Upper lobe of left lung (tissue), 6 donors: ENCODE data around the gene HP. TPM values are rescaled to one million over a fixed set of nuclear protein-coding genes. Genes with fewer than 3 reads are reported as not detected.
"Not testable (repeated sequence)": the region's sequence is repeated elsewhere in the genome, so short reads cannot be mapped to it uniquely, and the experiment has no call there.

Source experiments
- ATAC-seq, 2 donors: fragments of 200-7000 bp; cut with Tn5 transposase; one replicate each; pipeline ENCODE4 v1.9.1; 2022; ENCODE audit warnings: mild to moderate bottlenecking in 2 of 2, moderate library complexity in 2 of 2; ENCODE audit not compliant: low FRiP score in 2 of 2
- DNase-seq, 2 donors: peaks; one replicate each; pipeline ENCODE4 v3.0.0-alpha.2; 2019 to 2020
- H3K27ac ChIP-seq, 4 donors: fragments of 200-600 bp; sonication (generic); one replicate each; pipeline ENCODE4 v1.5.1; 2016 to 2019
- H3K27me3 ChIP-seq, 4 donors: fragments of 200-600 bp; sonication (generic); one replicate each; pipeline ENCODE4 v1.5.1; 2017 to 2019
- H3K36me3 ChIP-seq, 4 donors: fragments of 200-600 bp; sonication (generic); one replicate each; pipeline ENCODE4 v1.5.1; 2016 to 2019
- H3K4me1 ChIP-seq, 4 donors: fragments of 200-600 bp; sonication (generic); one replicate each; pipeline ENCODE4 v1.5.1; 2018 to 2019
- H3K4me3 ChIP-seq, 4 donors: fragments of 200-600 bp; sonication (generic); one replicate each; pipeline ENCODE4 v1.5.1; 2017 to 2019; ENCODE audit warnings: mild to moderate bottlenecking in 2 of 4, moderate library complexity in 1 of 4
- H3K9me3 ChIP-seq, 4 donors: fragments of 200-600 bp; sonication (generic); one replicate each; pipeline ENCODE4 v1.5.1; 2018 to 2019
- CTCF ChIP-seq, 6 experiments: fragments of 450-650 bp in 4 of 6; fragments of 200-600 bp in 2 of 6; sonication (generic) in 2 of 6; IDR thresholded peaks; one replicate each; pipeline ENCODE4 v1.5.1; 2016 to 2019; ENCODE audit warnings: antibody characterized with exemption in 6 of 6
- EP300 ChIP-seq, 4 donors: sonication (generic); formaldehyde crosslinking; IDR thresholded peaks; one replicate each; pipeline ENCODE4 v1.5.1; 2017; ENCODE audit warnings: antibody characterized with exemption in 4 of 4, control low read depth in 2 of 4
- POLR2A ChIP-seq, 4 donors: fragments of 450-650 bp; IDR thresholded peaks; one replicate each; pipeline ENCODE4 v1.5.1; 2016 to 2017; ENCODE audit warnings: antibody characterized with exemption in 4 of 4, mild to moderate bottlenecking in 2 of 4
- POLR2AphosphoS5 ChIP-seq, 2 donors: sonication (generic); formaldehyde crosslinking; IDR thresholded peaks; one replicate each; pipeline ENCODE4 v1.5.1; 2017; ENCODE audit warnings: antibody characterized with exemption in 2 of 2
- WGBS, 2 donors: methylation state at CpG; one replicate each; pipeline ENCODE4 v1.1.5; 2017 to 2018; 5-methylcytosine and 5-hydroxymethylcytosine counted together
- total RNA-seq, 6 donors: library from RNA; depleted of rRNA in 4 of 6; stranded (reverse); fragments of >200 nt in 4 of 6; gene quantifications; one replicate each; pipeline versions ENCODE4 v1.1.0 to v1.2.1, GENCODE V29; 2016 to 2021
- donor health status: DM: no; HTN: no; CAD: no; lungs with moderate emphysema.
- donor health status: DM: no; HTN: yes; CAD: no; lungs with severe emphysema.

The HP gene
- total RNA-seq, 6 donors from 2014 or later: 13.7 to 132 (median 40.0) TPM

GRCh38 chr16:72072514-72073342 is 18.4 kb downstream of the HP start:
- Histone ChIP-seq H3K4me3 (no peak overlapping the region), H3K9me3 (no peaks in the 10 kb centered on the region), H3K4me1 (peaks cover 0 to 11% (median 0%) of the 10 kb centered on the region in 4 donors), H3K27ac (peak overlapping the region in 1 of 4 donors; percentile 44), H3K27me3 (no peaks in the 10 kb centered on the region), H3K36me3 (no peaks in the 10 kb centered on the region)
- DNase-seq (no peak), ATAC-seq (peak in 1 of 2 donors; percentile 57)
- no peak for TF ChIP-seq POLR2AphosphoS5 (IDR thresholded peaks at IDR 0.05)
- no peak for TF ChIP-seq CTCF (IDR thresholded peaks at IDR 0.05)
- no peak for TF ChIP-seq POLR2A (IDR thresholded peaks at IDR 0.05)
- TF ChIP-seq EP300 (IDR thresholded peaks at IDR 0.05): no peak
- WGBS, 2 donors: 47 to 51% methylated on average over 12 of the region's 12 CpGs

- H3K4me1 ChIP-seq: peaks cover 0 to 6% (median 0%) of the 10 kb centered on the region in 4 donors
- TF ChIP-seq EP300 (IDR thresholded peaks at IDR 0.05) (no peak), POLR2AphosphoS5 (IDR thresholded peaks at IDR 0.05) (no peak)
- ATAC-seq: peak in 1 of 2 donors; percentile 44
- no peaks in the 10 kb centered on the region for H3K27me3 ChIP-seq
- WGBS, 2 donors: 79 to 86% methylated on average over 8 of the region's 8 CpGs
- no peak overlapping the region for H3K27ac ChIP-seq
- DNase-seq: no peak
- H3K9me3 ChIP-seq: no peaks in the 10 kb centered on the region
- H3K4me3 ChIP-seq: no peak overlapping the region
- no peaks in the 10 kb centered on the region for H3K36me3 ChIP-seq
These were observed 19.4 kb downstream of the HP start for GRCh38 chr16:72073560-72074230.

- WGBS, 2 donors: 86 to 90% methylated on average over 1 to 2 of the region's 6 CpGs
- H3K4me3 ChIP-seq, H3K9me3 ChIP-seq, H3K27ac ChIP-seq, H3K36me3 ChIP-seq, ATAC-seq, DNase-seq, H3K27me3 ChIP-seq, H3K4me1 ChIP-seq: not testable (repeated sequence)
These were observed 20.8 kb downstream of the HP start for GRCh38 chr16:72075067-72075466.

- not testable (repeated sequence) for H3K36me3 ChIP-seq, H3K27ac ChIP-seq, H3K4me1 ChIP-seq, DNase-seq, H3K4me3 ChIP-seq, ATAC-seq, H3K27me3 ChIP-seq, H3K9me3 ChIP-seq
- 69 to 100% methylated on average over 1 to 2 of the region's 5 CpGs for WGBS, 2 donors
These were observed 22.8 kb downstream of the HP start for GRCh38 chr16:72076991-72077706.

- Histone ChIP-seq H3K4me1 (no peaks in the 10 kb centered on the region), H3K4me3 (no peak overlapping the region), H3K27ac (no peak overlapping the region), H3K27me3 (no peaks in the 10 kb centered on the region), H3K9me3 (peaks cover 0 to 10% (median 6%) of the 10 kb centered on the region in 4 donors), H3K36me3 (peaks cover 10 to 48% (median 41%) of the 10 kb centered on the region in 4 donors)
- ATAC-seq (no peak), DNase-seq (no peak)
- TF ChIP-seq CTCF (IDR thresholded peaks at IDR 0.05): no peak
- no peak for TF ChIP-seq EP300 (IDR thresholded peaks at IDR 0.05)
- TF ChIP-seq POLR2A (IDR thresholded peaks at IDR 0.05): no peak
- no peak for TF ChIP-seq POLR2AphosphoS5 (IDR thresholded peaks at IDR 0.05)
- WGBS, 2 donors: 63 to 67% methylated on average over 3 of the region's 3 CpGs
These were observed 29.6 kb downstream of the HP start for GRCh38 chr16:72083778-72084404.

- no peak overlapping the region for H3K4me3 ChIP-seq
- no peaks in the 10 kb centered on the region for H3K4me1 ChIP-seq
- WGBS, 2 donors: 91 to 99% methylated on average over 10 of the region's 10 CpGs
- no peaks in the 10 kb centered on the region for H3K27me3 ChIP-seq
- TF ChIP-seq CTCF (IDR thresholded peaks at IDR 0.05) (no peak), EP300 (IDR thresholded peaks at IDR 0.05) (no peak), POLR2AphosphoS5 (IDR thresholded peaks at IDR 0.05) (no peak), POLR2A (IDR thresholded peaks at IDR 0.05) (no peak)
- peaks cover 10 to 53% (median 46%) of the 10 kb centered on the region in 4 donors for H3K36me3 ChIP-seq
- H3K27ac ChIP-seq: no peak overlapping the region
- ATAC-seq (peak in 1 of 2 donors; percentile 46), DNase-seq (no peak)
- peaks cover 0 to 10% (median 6%) of the 10 kb centered on the region in 4 donors for H3K9me3 ChIP-seq
These were observed 30.1 kb downstream of the HP start for GRCh38 chr16:72084445-72084844.
